ENCODE measurements around the gene SEMA4G.

- TF ChIP-seq POLR2A (IDR thresholded peaks at IDR 0.05; ENCODE audit: low read depth, low read length) (no peak), POLR2AphosphoS5 (IDR thresholded peaks at IDR 0.05; ENCODE audit: low read depth, low read length) (no peak), TAF1 (IDR thresholded peaks at IDR 0.05; ENCODE audit: borderline replicate concordance, low read depth, low read length) (no peak)
Observed at GRCh38 chr10:101008823-101009423, 39.6 kb downstream of the SEMA4G start.

Data from GM12892 (cell line).